Mesendoderm (in vitro differentiated cells): ENCODE results near the gene FMNL3.

Source experiments
- DNase-seq: peaks from one replicate; pipeline ENCODE4 v3.0.0; 2013
- H2AK5ac ChIP-seq: 2 replicates; pipeline ENCODE4 v1.6.1; 2013; ENCODE audit warnings: low read length, inconsistent platforms
- H2BK120ac ChIP-seq: 2 replicates; pipeline ENCODE4 v1.6.1; 2013; ENCODE audit warnings: low read depth, mild to moderate bottlenecking, low read length, moderate library complexity, mixed read lengths
- H2BK15ac ChIP-seq: replicated peaks from 2 replicates; pipeline ENCODE4 v1.6.1; 2013; ENCODE audit warnings: low read depth, mild to moderate bottlenecking, moderate library complexity
- H2BK5ac ChIP-seq: 2 replicates; pipeline ENCODE4 v1.6.1; 2013; ENCODE audit warnings: low read length, inconsistent platforms
- H3K18ac ChIP-seq: 2 replicates; pipeline ENCODE4 v1.6.1; 2013; ENCODE audit warnings: mild to moderate bottlenecking, low read length, mixed read lengths
- H3K23ac ChIP-seq: one replicate; pipeline ENCODE4 v1.6.1; 2013; ENCODE audit warnings: low read length
- H3K27ac ChIP-seq: 2 replicates; pipeline ENCODE4 v1.5.1; 2013; ENCODE audit warnings: low read depth, mild to moderate bottlenecking, inconsistent platforms, low read length, moderate library complexity
- H3K27me3 ChIP-seq: 2 replicates; pipeline ENCODE4 v1.6.1; 2013; ENCODE audit warnings: low read length, control low read depth, mild to moderate bottlenecking, inconsistent platforms; ENCODE audit not compliant: insufficient read depth, poor library complexity
- H3K36me3 ChIP-seq: 2 replicates; pipeline ENCODE4 v1.6.1; 2013; ENCODE audit warnings: low read length, inconsistent platforms; ENCODE audit not compliant: control insufficient read depth, insufficient read depth
- H3K4ac ChIP-seq: one replicate; pipeline ENCODE4 v1.6.1; 2013; ENCODE audit warnings: low read depth, mild to moderate bottlenecking, low read length, moderate library complexity
- H3K4me1 ChIP-seq: 2 replicates; pipeline ENCODE4 v1.6.1; 2013; ENCODE audit warnings: low read depth, low read length, inconsistent platforms; ENCODE audit not compliant: control insufficient read depth
- H3K4me2 ChIP-seq: 2 replicates; pipeline ENCODE4 v1.6.1; 2013; ENCODE audit warnings: low read length
- H3K4me3 ChIP-seq: 2 replicates; pipeline ENCODE4 v1.5.1; 2013; ENCODE audit warnings: mild to moderate bottlenecking, low read length
- H3K56ac ChIP-seq: one replicate; pipeline ENCODE4 v1.6.1; 2013; ENCODE audit warnings: low read length
- H3K79me1 ChIP-seq: 2 replicates; pipeline ENCODE4 v1.6.1; 2013; ENCODE audit warnings: low read length, inconsistent platforms
- H3K79me2 ChIP-seq: 2 replicates; pipeline ENCODE4 v1.6.1; 2013; ENCODE audit warnings: mild to moderate bottlenecking, low read length; ENCODE audit not compliant: control insufficient read depth, insufficient read depth
- H3K9ac ChIP-seq: 2 replicates; pipeline ENCODE4 v1.6.1; 2013; ENCODE audit warnings: low read length, inconsistent platforms
- H4K5ac ChIP-seq: one replicate; pipeline ENCODE4 v1.6.1; 2013; ENCODE audit warnings: low read length
- H4K8ac ChIP-seq: one replicate; pipeline ENCODE4 v1.6.1; 2013; ENCODE audit warnings: low read depth, mild to moderate bottlenecking, control low read depth, low read length, moderate library complexity
- WGBS: extraction: QIAGEN DNeasy Blood & Tissue Kit; methylation state at CpG from one replicate; pipeline ENCODE4 v1.1.7; 2013; ENCODE audit warnings: low lambda C conversion rate, missing lambda C conversion rate; ENCODE audit not compliant: insufficient coverage; ENCODE audit errors: extremely low coverage; 5-methylcytosine and 5-hydroxymethylcytosine counted together

The FMNL3 gene

DNA sequence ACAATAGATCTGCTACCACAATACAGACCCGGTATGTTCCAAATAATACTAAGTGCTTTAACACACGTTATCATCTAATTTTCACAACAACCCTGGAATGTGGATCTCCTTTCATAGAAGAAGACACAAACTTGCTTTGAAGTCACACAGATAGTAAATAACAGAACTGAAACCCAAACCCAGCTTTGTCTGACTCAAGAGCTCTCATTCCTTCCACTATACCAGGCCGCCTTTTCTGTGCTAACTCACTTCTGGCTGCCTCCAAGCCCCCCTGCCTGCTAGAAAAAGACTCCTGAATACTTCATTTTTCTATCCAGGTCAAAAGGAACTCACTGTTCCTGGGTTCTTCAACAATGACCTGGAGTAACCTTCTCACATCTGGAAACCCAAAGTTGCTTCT, 46.0 kb downstream of the FMNL3 start:
- Histone ChIP-seq H3K18ac (no peak overlapping the region), H3K79me1 (no peaks in the 10 kb centered on the region), H3K4me3 (no peak overlapping the region), H3K4ac (no peak overlapping the region), H2BK15ac (no peak overlapping the region), H2AK5ac (no peak overlapping the region), H3K56ac (no peak overlapping the region), H3K79me2 (no peaks in the 10 kb centered on the region), H4K8ac (no peak overlapping the region), H3K36me3 (peaks cover 5% of the 10 kb centered on the region), H2BK120ac (no peak overlapping the region), H3K4me2 (no peak overlapping the region), H3K27me3 (no peaks in the 10 kb centered on the region), H3K27ac (no peak overlapping the region), H2BK5ac (no peak overlapping the region), H4K5ac (no peak overlapping the region), H3K4me1 (peaks cover 15% of the 10 kb centered on the region), H3K9ac (no peak overlapping the region), H3K23ac (no peak overlapping the region)
- DNase-seq: no peak
- WGBS: no CpG with 5 or more reads among the region's 3 CpGs

DNA sequence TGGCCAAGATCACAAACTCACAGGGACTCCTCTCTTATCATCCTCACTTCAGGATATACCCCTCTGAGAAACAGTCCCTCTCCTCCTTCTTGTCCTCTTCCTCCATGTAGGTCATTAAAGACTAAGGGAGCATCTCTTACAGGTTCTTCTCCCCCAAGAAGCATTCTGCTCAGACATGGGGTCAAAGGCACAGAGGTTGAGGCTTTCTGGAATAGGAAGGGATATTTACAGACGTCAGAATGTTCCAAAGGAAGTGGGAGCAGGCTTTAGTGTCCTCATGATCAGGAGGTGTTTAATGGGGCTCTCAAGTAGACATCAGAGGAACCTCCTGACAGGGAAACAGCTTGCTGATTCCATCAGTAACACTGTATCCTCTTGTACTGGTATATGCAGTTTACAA, 47.5 kb downstream of the FMNL3 start:
- peaks cover 5% of the 10 kb centered on the region for H3K36me3 ChIP-seq
- no peak overlapping the region for H3K4me3 ChIP-seq
- no peak overlapping the region for H2BK5ac ChIP-seq
- H4K8ac ChIP-seq: no peak overlapping the region
- H3K79me1 ChIP-seq: no peaks in the 10 kb centered on the region
- no peak overlapping the region for H2BK15ac ChIP-seq
- no peaks in the 10 kb centered on the region for H3K79me2 ChIP-seq
- H2BK120ac ChIP-seq: no peak overlapping the region
- no peak overlapping the region for H3K27ac ChIP-seq
- no peaks in the 10 kb centered on the region for H3K27me3 ChIP-seq
- H3K56ac ChIP-seq: no peak overlapping the region
- no peak overlapping the region for H3K4me2 ChIP-seq
- H4K5ac ChIP-seq: no peak overlapping the region
- H3K4ac ChIP-seq: no peak overlapping the region
- no peak for DNase-seq
- peaks cover 13% of the 10 kb centered on the region for H3K4me1 ChIP-seq
- no peak overlapping the region for H2AK5ac ChIP-seq
- WGBS: no CpG with 5 or more reads among the region's 1 CpG
- H3K18ac ChIP-seq: no peak overlapping the region
- H3K23ac ChIP-seq: no peak overlapping the region
- H3K9ac ChIP-seq: no peak overlapping the region

DNA sequence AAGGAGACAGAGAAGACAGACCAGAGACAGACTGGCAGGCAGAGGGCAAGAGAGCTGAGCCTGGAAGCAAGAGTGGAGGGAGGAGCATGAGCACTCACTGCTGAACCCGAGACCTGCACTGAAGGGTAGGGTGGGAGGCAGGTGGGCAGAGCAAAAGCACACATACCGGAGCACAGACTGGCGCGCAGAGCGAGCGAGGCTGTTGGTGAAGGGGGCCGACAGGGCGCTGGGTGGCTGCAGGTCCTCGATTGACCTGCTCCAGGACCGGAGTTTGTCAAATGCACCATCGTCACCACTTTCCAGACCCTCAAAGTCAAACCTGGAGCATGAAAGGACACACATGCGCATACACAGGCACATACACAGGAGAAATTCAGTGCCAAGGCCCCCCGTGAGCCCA, 48.9 kb downstream of the FMNL3 start:
- no peak overlapping the region for H3K18ac ChIP-seq
- H3K36me3 ChIP-seq: peaks cover 5% of the 10 kb centered on the region

DNA sequence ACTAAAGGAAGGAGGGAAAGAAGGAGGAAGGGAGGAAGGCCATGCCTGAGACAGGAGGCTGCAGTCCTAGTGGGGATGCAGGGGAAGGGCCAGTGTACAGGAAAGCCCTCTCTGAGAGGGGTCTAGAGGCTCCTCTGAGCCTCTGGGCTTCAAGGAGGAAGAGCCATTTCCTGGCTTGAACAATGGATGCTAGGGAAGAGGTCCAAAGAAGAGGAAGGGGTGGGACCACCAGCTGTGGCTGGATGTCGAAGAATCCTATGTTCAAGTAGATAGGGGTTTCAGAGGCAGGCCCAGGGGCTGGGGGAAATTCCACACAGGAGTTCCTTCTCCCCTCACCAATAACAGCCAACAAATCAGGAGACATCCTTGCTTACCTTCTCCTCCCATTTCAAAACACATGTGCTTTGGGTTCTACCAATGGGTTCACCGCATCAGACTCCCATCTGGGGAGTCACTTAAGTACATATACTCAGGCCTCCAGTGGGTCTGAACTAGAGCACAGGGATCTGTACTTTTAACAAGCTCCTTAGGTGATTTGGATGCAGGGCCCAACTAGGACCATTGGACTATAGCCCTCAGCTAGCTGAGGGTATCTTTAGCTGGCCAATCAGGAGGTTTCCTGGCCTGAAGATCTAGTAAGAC, 51.5 kb downstream of the FMNL3 start:
- no peak overlapping the region for H3K27ac ChIP-seq
- DNase-seq: no peak

More for the DNA sequence above, 48.9 kb downstream of the FMNL3 start:
- no peak overlapping the region for H4K5ac ChIP-seq
- no peak overlapping the region for H2BK5ac ChIP-seq
- H3K4me1 ChIP-seq: peaks cover 10% of the 10 kb centered on the region
- H3K27me3 ChIP-seq: no peaks in the 10 kb centered on the region
- no peak overlapping the region for H2BK15ac ChIP-seq
- no peaks in the 10 kb centered on the region for H3K79me1 ChIP-seq
- no peak overlapping the region for H3K4me3 ChIP-seq
- no peak overlapping the region for H3K23ac ChIP-seq
- no peak overlapping the region for H3K27ac ChIP-seq
- WGBS: no CpG with 5 or more reads among the region's 13 CpGs
- H3K9ac ChIP-seq: no peak overlapping the region
- no peak overlapping the region for H3K4me2 ChIP-seq
- H3K4ac ChIP-seq: no peak overlapping the region
- DNase-seq: no peak
- no peak overlapping the region for H3K56ac ChIP-seq
- no peak overlapping the region for H4K8ac ChIP-seq
- no peaks in the 10 kb centered on the region for H3K79me2 ChIP-seq
- no peak overlapping the region for H2AK5ac ChIP-seq
- no peak overlapping the region for H2BK120ac ChIP-seq

DNA sequence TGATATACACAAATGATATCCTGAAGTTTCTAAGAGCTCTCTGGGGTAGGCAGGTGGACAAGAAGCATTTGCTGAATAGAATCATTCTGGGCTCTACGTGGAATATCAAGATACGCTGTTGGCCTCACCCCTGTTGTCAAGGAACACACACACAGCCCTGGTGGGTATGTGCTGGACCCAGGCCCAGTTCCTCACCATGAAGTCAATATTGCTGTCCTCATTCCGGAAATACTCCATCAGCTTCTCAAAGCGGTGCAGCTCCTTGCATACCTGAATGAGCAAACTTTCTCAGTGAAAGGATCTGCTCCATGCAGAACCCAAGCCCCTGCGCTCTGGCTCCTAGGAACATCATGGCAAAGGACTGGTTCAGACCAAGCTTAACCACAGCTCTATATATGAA, 52.5 kb downstream of the FMNL3 start:
- Histone ChIP-seq H3K4me3 (no peak overlapping the region), H4K8ac (no peak overlapping the region), H3K18ac (no peak overlapping the region), H2BK5ac (no peak overlapping the region), H3K9ac (no peak overlapping the region), H3K79me1 (no peaks in the 10 kb centered on the region), H3K79me2 (no peaks in the 10 kb centered on the region), H3K4ac (no peak overlapping the region), H4K5ac (no peak overlapping the region), H3K4me1 (no peaks in the 10 kb centered on the region), H2BK15ac (no peak overlapping the region), H3K4me2 (no peak overlapping the region), H3K36me3 (peaks cover 15% of the 10 kb centered on the region), H2BK120ac (no peak overlapping the region), H3K23ac (no peak overlapping the region), H3K56ac (no peak overlapping the region), H2AK5ac (no peak overlapping the region), H3K27ac (no peak overlapping the region), H3K27me3 (no peaks in the 10 kb centered on the region)
- DNase-seq: no peak
- no CpG with 5 or more reads among the region's 5 CpGs for WGBS

More for the DNA sequence above, 51.5 kb downstream of the FMNL3 start:
- no peak overlapping the region for H3K9ac ChIP-seq
- H2BK120ac ChIP-seq: no peak overlapping the region
- no peak overlapping the region for H2AK5ac ChIP-seq
- no peaks in the 10 kb centered on the region for H3K79me1 ChIP-seq
- no peak overlapping the region for H3K4ac ChIP-seq
- H3K27me3 ChIP-seq: no peaks in the 10 kb centered on the region
- no peak overlapping the region for H4K8ac ChIP-seq
- H3K4me1 ChIP-seq: no peaks in the 10 kb centered on the region
- H3K23ac ChIP-seq: no peak overlapping the region
- H2BK5ac ChIP-seq: no peak overlapping the region
- no peak overlapping the region for H3K18ac ChIP-seq
- H2BK15ac ChIP-seq: no peak overlapping the region
- no peak overlapping the region for H4K5ac ChIP-seq
- H3K36me3 ChIP-seq: peaks cover 11% of the 10 kb centered on the region
- WGBS: no CpG with 5 or more reads among the region's 2 CpGs
- H3K4me3 ChIP-seq: no peak overlapping the region
- no peak overlapping the region for H3K56ac ChIP-seq
- no peaks in the 10 kb centered on the region for H3K79me2 ChIP-seq
- no peak overlapping the region for H3K4me2 ChIP-seq

DNA sequence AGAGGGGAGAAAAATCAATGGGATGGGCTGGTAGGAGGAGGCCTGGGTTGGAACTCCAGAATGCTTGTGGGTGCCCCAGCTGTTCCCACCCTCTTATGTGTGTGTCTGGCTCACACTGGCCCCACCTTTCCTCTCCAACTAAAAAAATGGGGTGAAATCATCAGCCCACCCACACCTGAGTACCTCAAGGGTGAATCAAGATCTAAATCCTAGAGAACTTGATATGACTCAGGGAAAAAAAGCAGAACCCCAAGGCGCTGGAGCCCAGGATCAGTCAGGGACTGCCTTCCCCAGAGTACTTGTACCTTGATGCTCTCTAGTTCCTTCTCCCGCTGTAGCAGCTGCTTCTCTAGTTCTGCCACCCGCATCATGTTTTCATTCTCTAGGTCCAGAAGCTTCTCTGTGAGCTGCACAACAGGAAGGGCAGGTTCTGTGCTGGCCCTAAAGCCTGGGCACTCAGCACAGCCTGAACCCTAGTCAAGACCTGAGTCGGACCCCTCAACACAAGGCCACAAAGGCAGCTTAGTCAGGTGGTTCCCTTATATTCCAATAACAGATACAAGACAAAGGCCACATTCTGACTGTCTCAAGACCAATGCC, 54.2 kb downstream of the FMNL3 start:
- no peak overlapping the region for H4K8ac ChIP-seq
- H3K27me3 ChIP-seq: no peaks in the 10 kb centered on the region
- H3K9ac ChIP-seq: no peak overlapping the region
- H2AK5ac ChIP-seq: no peak overlapping the region
- H4K5ac ChIP-seq: no peak overlapping the region
- H3K27ac ChIP-seq: no peak overlapping the region
- H3K18ac ChIP-seq: no peak overlapping the region
- no peaks in the 10 kb centered on the region for H3K4me1 ChIP-seq
- no peak overlapping the region for H3K4me3 ChIP-seq
- WGBS: no CpG with 5 or more reads among the region's 4 CpGs
- peaks cover 21% of the 10 kb centered on the region for H3K36me3 ChIP-seq
- H3K56ac ChIP-seq: no peak overlapping the region
- H2BK120ac ChIP-seq: no peak overlapping the region
- H3K4me2 ChIP-seq: no peak overlapping the region
- no peak for DNase-seq
- H3K23ac ChIP-seq: no peak overlapping the region
- no peak overlapping the region for H3K4ac ChIP-seq
- H2BK5ac ChIP-seq: no peak overlapping the region
- no peaks in the 10 kb centered on the region for H3K79me1 ChIP-seq
- H3K79me2 ChIP-seq: no peaks in the 10 kb centered on the region
- no peak overlapping the region for H2BK15ac ChIP-seq
